ENCODE results near the gene DDN. TPM values are rescaled to one million over a fixed set of nuclear protein-coding genes. Genes with fewer than 3 reads are reported as not detected.

Gene DDN
- total RNA-seq, 2 experiments from 2014 or later, result 0.72 to 1.2 TPM

DNA sequence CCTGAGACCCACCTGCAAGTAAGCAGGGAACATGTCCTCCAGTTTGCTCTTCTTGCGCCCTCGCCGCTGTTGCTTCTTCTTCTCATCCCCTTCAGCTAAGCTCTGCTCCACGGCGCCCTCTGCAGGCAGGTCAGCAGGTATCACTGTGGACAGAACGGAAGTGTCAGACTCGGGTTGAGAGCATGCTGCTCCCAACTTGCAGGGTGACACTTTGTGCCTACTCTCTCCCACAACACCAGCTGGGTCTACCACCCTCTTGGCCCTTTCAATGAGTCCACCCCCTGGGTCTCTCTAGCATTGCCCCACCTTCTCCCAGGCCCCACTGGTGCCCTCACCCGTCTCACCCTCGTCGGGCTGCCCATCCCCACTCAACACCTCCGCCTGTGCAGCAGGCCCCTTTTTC, 44.7 kb upstream of the DDN start:
- no peak overlapping the region for H3K4me3 Mint-ChIP-seq

DNA sequence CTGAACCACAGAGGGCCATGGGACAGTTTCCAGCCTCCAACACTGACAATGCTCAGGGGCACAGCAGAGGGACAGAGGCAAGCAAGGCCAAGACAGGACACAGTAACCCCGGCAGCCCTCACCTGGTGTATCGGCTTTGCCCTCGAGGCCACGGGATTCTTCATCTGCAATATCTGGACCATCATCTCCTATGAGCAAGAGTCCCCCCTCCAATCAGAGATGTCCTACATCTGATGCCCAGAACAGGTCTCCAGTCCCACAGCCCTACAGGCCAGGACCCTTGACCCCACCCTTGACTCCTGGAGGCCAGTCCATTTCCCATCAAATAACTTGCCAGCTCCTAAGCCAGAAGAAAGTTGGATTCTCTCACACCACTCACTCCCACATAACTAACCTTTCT, 44.1 kb upstream of the DDN start:
- Mint-ChIP-seq H3K4me3 (no peak overlapping the region), H3K4me1 (ENCODE audit: low read depth) (no peaks in the 10 kb centered on the region), H3K27me3 (no peaks in the 10 kb centered on the region), H3K36me3 (ENCODE audit: low read depth) (peaks cover 63% of the 10 kb centered on the region), H3K9me3 (no peaks in the 10 kb centered on the region), H3K27ac (no peak overlapping the region)
- DNase-seq (no peak), ATAC-seq (no peak)
- ChIA-PET POLR2A (interaction anchor here (1.1 to 1.5 kb wide), 5 partner anchors 9 to 21 kb away, joined by 3 to 5 read pairs (median 4); no protein-coding TSS in a partner anchor), CTCF (interaction anchor here (0.6 to 8.1 kb wide), 34 partner anchors 10 to 300 kb away, joined by 3 to 56 read pairs (median 6); partner anchors contain the start of genes ARF3, DDN, PRKAG1 and RHEBL1)
- intact Hi-C loops (cut with micrococcal nuclease), result no loop called here
- TF ChIP-seq, protein P1, sequence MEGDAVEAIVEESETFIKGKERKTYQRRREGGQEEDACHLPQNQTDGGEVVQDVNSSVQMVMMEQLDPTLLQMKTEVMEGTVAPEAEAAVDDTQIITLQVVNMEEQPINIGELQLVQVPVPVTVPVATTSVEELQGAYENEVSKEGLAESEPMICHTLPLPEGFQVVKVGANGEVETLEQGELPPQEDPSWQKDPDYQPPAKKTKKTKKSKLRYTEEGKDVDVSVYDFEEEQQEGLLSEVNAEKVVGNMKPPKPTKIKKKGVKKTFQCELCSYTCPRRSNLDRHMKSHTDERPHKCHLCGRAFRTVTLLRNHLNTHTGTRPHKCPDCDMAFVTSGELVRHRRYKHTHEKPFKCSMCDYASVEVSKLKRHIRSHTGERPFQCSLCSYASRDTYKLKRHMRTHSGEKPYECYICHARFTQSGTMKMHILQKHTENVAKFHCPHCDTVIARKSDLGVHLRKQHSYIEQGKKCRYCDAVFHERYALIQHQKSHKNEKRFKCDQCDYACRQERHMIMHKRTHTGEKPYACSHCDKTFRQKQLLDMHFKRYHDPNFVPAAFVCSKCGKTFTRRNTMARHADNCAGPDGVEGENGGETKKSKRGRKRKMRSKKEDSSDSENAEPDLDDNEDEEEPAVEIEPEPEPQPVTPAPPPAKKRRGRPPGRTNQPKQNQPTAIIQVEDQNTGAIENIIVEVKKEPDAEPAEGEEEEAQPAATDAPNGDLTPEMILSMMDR (IDR thresholded peaks at IDR 0.05), result no peak

More for the DNA sequence above, 44.7 kb upstream of the DDN start:
- ATAC-seq, result peak; percentile 94
- Mint-ChIP-seq H3K27ac (no peak overlapping the region), H3K9me3 (no peaks in the 10 kb centered on the region), H3K4me1 (ENCODE audit: low read depth) (no peaks in the 10 kb centered on the region), H3K36me3 (ENCODE audit: low read depth) (peaks cover 68% of the 10 kb centered on the region), H3K27me3 (no peaks in the 10 kb centered on the region)
- peak; percentile 84 for DNase-seq
- intact Hi-C loops (cut with micrococcal nuclease), result no loop called here
- ChIA-PET POLR2A (interaction anchor here (1.3 to 1.5 kb wide), 5 partner anchors 12 to 46 kb away, joined by 3 to 5 read pairs (median 4); no protein-coding TSS in a partner anchor), CTCF (interaction anchor here (0.6 to 8.1 kb wide), 35 partner anchors 11 to 300 kb away, joined by 3 to 56 read pairs (median 5); partner anchors contain the start of genes ARF3, DDN, PRKAG1 and RHEBL1)
- TF ChIP-seq, protein P1 (IDR thresholded peaks at IDR 0.05), result peak; percentile 86

DNA sequence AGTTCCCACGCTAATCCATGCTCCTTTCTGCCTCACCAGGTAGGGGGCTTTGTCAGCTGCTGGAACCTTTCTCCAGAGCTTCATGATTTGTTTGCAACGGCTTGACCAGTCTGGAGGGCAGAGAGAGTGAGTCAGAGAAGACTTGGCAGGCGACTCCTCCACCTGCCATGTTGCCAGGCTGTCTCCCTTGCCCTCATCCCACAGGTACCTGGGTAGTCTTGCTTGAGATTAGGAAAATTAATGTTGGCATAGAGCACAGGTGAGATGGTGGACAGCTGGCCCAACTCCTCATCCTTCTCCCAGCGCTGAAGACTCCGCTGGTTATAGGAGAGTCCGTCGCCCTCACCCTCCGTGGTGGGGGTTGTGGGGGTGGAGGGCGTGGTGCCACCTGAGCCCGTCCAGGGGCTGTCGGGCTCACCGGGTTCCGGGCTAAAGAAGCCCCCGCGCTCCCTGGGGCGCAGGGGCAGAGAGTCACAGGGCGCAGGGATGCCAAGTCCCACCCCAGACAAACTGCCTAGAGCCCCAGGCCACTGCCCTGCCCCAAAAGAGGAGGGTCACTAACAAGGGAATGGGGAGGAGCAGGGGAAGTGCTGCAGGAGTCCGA, 42.8 kb upstream of the DDN start:
- intact Hi-C loops (cut with micrococcal nuclease), result no loop called here
- CTCF ChIA-PET, result interaction anchor here (1.0 to 8.1 kb wide), 7 partner anchors 23 to 189 kb away, joined by 3 to 56 read pairs (median 17); partner anchors contain the start of gene DDN

DNA sequence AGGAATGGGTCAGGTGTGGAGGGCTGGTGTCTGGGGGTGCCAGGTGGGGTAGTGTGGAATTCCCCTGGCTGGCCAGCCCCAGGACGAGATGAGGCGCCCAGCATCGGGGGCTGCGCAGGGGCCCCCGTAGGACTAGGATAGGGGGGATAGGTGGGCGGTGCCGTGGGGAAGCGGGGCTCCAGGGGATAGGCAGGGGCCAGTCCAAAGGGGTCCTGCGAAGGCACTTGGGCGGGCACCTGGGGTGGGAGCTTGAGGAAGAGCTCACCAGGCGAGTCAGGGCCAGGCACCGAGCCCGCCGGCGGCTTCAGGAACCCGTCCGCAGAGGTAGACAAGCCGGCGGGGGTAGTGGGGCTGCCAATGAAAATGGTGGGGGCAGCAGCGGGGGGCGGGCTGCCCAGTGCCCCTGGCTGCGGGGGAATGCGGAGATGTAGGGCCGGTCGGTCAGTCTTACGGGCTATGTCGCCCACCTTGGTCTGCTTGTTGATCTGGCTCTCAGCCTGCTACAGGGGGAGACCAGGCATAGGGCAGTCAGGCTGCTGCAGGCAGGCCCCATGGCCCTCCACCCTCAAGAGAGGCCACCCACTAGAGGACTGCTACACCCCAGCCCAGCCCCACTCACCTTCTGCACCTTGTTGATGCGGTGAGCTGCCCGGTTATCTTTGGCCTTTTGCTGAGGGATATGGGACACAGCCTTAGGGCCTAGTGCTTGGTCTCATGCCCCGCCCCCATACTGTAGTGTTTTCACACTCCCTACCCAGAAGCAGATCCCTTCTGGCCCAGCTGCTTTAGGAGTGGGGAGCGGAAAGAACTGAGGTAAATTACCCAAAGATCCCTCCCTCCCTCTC, 42.1 kb upstream of the DDN start:
- Mint-ChIP-seq H3K27me3 (no peaks in the 10 kb centered on the region), H3K4me3 (no peak overlapping the region), H3K9me3 (no peaks in the 10 kb centered on the region), H3K36me3 (ENCODE audit: low read depth) (peaks cover 53% of the 10 kb centered on the region), H3K27ac (no peak overlapping the region), H3K4me1 (ENCODE audit: low read depth) (no peaks in the 10 kb centered on the region)
- intact Hi-C loops (cut with micrococcal nuclease), result no loop called here
- POLR2A ChIA-PET, result interaction anchor here (0.7 kb wide), 1 partner anchor 11 kb away, joined by 3 read pairs; no protein-coding TSS in a partner anchor
- ATAC-seq (no peak), DNase-seq (no peak)
- TF ChIP-seq, protein P1 (IDR thresholded peaks at IDR 0.05), result no peak
- CTCF ChIA-PET, result interaction anchor here (1.4 to 8.1 kb wide), 2 partner anchors 23 to 188 kb away, joined by 3 to 56 read pairs; no protein-coding TSS in a partner anchor

More for the DNA sequence above, 42.8 kb upstream of the DDN start:
- Mint-ChIP-seq H3K27ac (no peak overlapping the region), H3K9me3 (no peaks in the 10 kb centered on the region), H3K4me1 (ENCODE audit: low read depth) (no peaks in the 10 kb centered on the region), H3K27me3 (no peaks in the 10 kb centered on the region), H3K4me3 (no peak overlapping the region), H3K36me3 (ENCODE audit: low read depth) (peaks cover 55% of the 10 kb centered on the region)
- POLR2A ChIA-PET, result no interaction called here
- TF ChIP-seq, protein P1 (IDR thresholded peaks at IDR 0.05), result no peak
- ATAC-seq, result no peak
- DNase-seq, result no peak

Measured in activated CD8-positive, alpha-beta T cell treated with anti-CD3 and anti-CD28 coated beads for 36 hours (primary cell).